GM12892 (cell line): ENCODE results near the gene SOST.

Experiments
- POLR2A ChIP-seq: IDR thresholded peaks from 2 replicates; pipeline ENCODE4 v1.6.1; 2011; ENCODE audit warnings: low read depth, low read length, control low read depth
- POLR2AphosphoS5 ChIP-seq: IDR thresholded peaks from 2 replicates; pipeline ENCODE4 v1.6.1; 2011; ENCODE audit warnings: low read depth, low read length, control low read depth
- TAF1 ChIP-seq: IDR thresholded peaks from 2 replicates; pipeline ENCODE4 v1.6.1; 2011; ENCODE audit warnings: low read depth, mild to moderate bottlenecking, control low read depth, low read length, borderline replicate concordance

GRCh38 chr17:43769426-43769825 is 10.8 kb upstream of the SOST start:
- TF ChIP-seq POLR2A, result no peak
- no peak for TF ChIP-seq POLR2AphosphoS5
- TF ChIP-seq TAF1, result no peak
